HCT116 (cell line): Measurements from ENCODE around the gene FCRL6. TPM values are rescaled to one million over a fixed set of nuclear protein-coding genes. Genes with fewer than 3 reads are reported as not detected.

ENCODE experiments used
- ATAC-seq: fragments of 200-7000 bp; cut with Tn5 transposase; 2 replicates; pipeline ENCODE4 v1.9.1; 2020; ENCODE audit warnings: mild to moderate bottlenecking, moderate library complexity
- BruUV-seq: library from RNA; stranded (reverse); fragments of 400-500 nt; replicated peaks from 2 replicates; lab custom pipeline; 2021; lab: Mats Ljungman, UMichigan
- CTCF ChIA-PET: fragments of 300-600 bp; sonication (Branson Sonifier 250); formaldehyde crosslinking; loops from one replicate; lab custom pipeline; 2021; ENCODE audit warnings: antibody characterized with exemption; lab: Charles Lee
- POLR2A ChIA-PET: fragments of 300-600, 350-600 bp; sonication (Branson Sonifier 250); formaldehyde crosslinking; loops from one replicate; lab custom pipeline; 2021; ENCODE audit warnings: antibody characterized with exemption; lab: Charles Lee
- RAD21 ChIA-PET, 2 experiments: fragments of 300-600 bp; sonication (Branson Sonifier 250); formaldehyde crosslinking; loops; one replicate each; lab custom pipeline; 2023; ENCODE audit warnings: low total read pairs in 2 of 2; ENCODE audit not compliant: uncharacterized antibody in 2 of 2, unreplicated experiment in 2 of 2, low non-redundant PET in 1 of 2; lab: Charles Lee
- DNase-seq: peaks from one replicate; pipeline ENCODE4 v3.0.0-alpha.2; 2010; ENCODE audit warnings: low read depth, low spot score
- H2AFZ ChIP-seq: fragments of 200-600 bp; shearing (Covaris generic), sonication (generic); 2 replicates; pipeline ENCODE4 v1.6.1; 2017; ENCODE audit warnings: low read depth, mixed run types, mixed read lengths, antibody characterized with exemption, low read length; ENCODE audit not compliant: poor library complexity, severe bottlenecking
- H3K27ac ChIP-seq: 2 replicates; pipeline ENCODE4 v1.5.1; 2012; ENCODE audit warnings: low read depth, low read length
- H3K27me3 ChIP-seq: fragments of 200-600 bp; sonication (generic); 2 replicates; pipeline ENCODE4 v1.6.1; 2016; ENCODE audit warnings: mixed run types, low read length, mixed read lengths; ENCODE audit not compliant: insufficient read depth
- H3K36me3 ChIP-seq, 2 experiments: fragments of 200-500 bp in 1 of 2; fragments of 200-600 bp in 1 of 2; sonication (Bioruptor generic) in 1 of 2; sonication (generic) in 1 of 2; 2 replicates each; pipeline versions ENCODE4 v1.5.1 to v1.6.1; 2014 to 2016; ENCODE audit warnings: low read length in 2 of 2, inconsistent platforms in 1 of 2, mixed read lengths in 1 of 2, mixed run types in 1 of 2; ENCODE audit not compliant: insufficient read depth in 2 of 2, control insufficient read depth in 1 of 2
- H3K4me1 ChIP-seq, 2 experiments: fragments of 200-600 bp in 1 of 2; sonication (generic) in 1 of 2; 2 replicates each; pipeline versions ENCODE4 v1.5.1 to v1.6.1; 2012 to 2017; ENCODE audit warnings: low read length in 2 of 2, inconsistent platforms in 1 of 2, mild to moderate bottlenecking in 1 of 2, mixed read lengths in 1 of 2, mixed run types in 1 of 2, moderate library complexity in 1 of 2; ENCODE audit not compliant: insufficient read depth in 2 of 2, control insufficient read depth in 1 of 2
- H3K4me2 ChIP-seq: fragments of 200-600 bp; sonication (generic); 2 replicates; pipeline ENCODE4 v1.6.1; 2017; ENCODE audit warnings: mixed run types, low read length, mixed read lengths
- H3K4me3 ChIP-seq, 2 experiments: fragments of 200-600 bp in 1 of 2; sonication (generic) in 1 of 2; replicated peaks in 1 of 2; 2 replicates each; pipeline ENCODE4 v1.5.1; 2011 to 2016; ENCODE audit warnings: low read length in 2 of 2, control low read depth in 1 of 2, low read depth in 1 of 2, mild to moderate bottlenecking in 1 of 2, mixed read lengths in 1 of 2, mixed run types in 1 of 2
- H3K79me2 ChIP-seq: fragments of 200-600 bp; sonication (generic); 2 replicates; pipeline ENCODE4 v1.6.1; 2017; ENCODE audit warnings: mild to moderate bottlenecking, mixed run types, low read length, moderate library complexity, mixed read lengths; ENCODE audit not compliant: insufficient read depth
- H3K9ac ChIP-seq: fragments of 200-600 bp; sonication (generic); 2 replicates; pipeline ENCODE4 v1.6.1; 2016; ENCODE audit warnings: low read length, mixed read lengths
- H3K9me2 ChIP-seq: fragments of 200-600 bp; sonication (generic), shearing (Covaris generic); 2 replicates; pipeline ENCODE4 v1.6.1; 2017; ENCODE audit warnings: mixed run types, mild to moderate bottlenecking, moderate library complexity; ENCODE audit not compliant: insufficient read depth
- H3K9me3 ChIP-seq, 2 experiments: fragments of 200-500 bp in 1 of 2; fragments of 200-600 bp in 1 of 2; sonication (Bioruptor generic) in 1 of 2; sonication (generic) in 1 of 2; 2 replicates each; pipeline ENCODE4 v1.6.1; 2014 to 2017; ENCODE audit warnings: low read length in 2 of 2, mixed read lengths in 2 of 2, inconsistent platforms in 1 of 2, low read depth in 1 of 2, mild to moderate bottlenecking in 1 of 2, mixed run types in 1 of 2, moderate library complexity in 1 of 2; ENCODE audit not compliant: control insufficient read depth in 1 of 2, insufficient read depth in 1 of 2
- H4K20me1 ChIP-seq: fragments of 200-600 bp; sonication (generic), shearing (Covaris generic); 2 replicates; pipeline ENCODE4 v1.6.1; 2017; ENCODE audit warnings: mixed run types, mild to moderate bottlenecking, moderate library complexity; ENCODE audit not compliant: insufficient read depth
- ATF3 ChIP-seq: IDR thresholded peaks from 2 replicates; pipeline ENCODE4 v1.6.1; 2012
- CBX3 ChIP-seq: IDR thresholded peaks from 2 replicates; pipeline ENCODE4 v1.6.1; 2012; ENCODE audit warnings: low read depth
- CTCF ChIP-seq, 3 experiments: fragments of 200-600 bp in 1 of 3; sonication (generic) in 1 of 3; IDR thresholded peaks in 2 of 3; conservative IDR thresholded peaks in 1 of 3; 2 replicates each; pipeline ENCODE4 v1.5.1; 2012 to 2017; ENCODE audit warnings: low read depth in 2 of 3, low read length in 2 of 3, antibody characterized with exemption in 1 of 3, borderline replicate concordance in 1 of 3, control low read depth in 1 of 3, mild to moderate bottlenecking in 1 of 3, mixed read lengths in 1 of 3, mixed run types in 1 of 3, moderate library complexity in 1 of 3; ENCODE audit not compliant: insufficient read depth in 1 of 3
- ELF1 ChIP-seq: IDR thresholded peaks from 2 replicates; pipeline ENCODE4 v1.6.1; 2012; ENCODE audit warnings: low read depth, borderline replicate concordance
- EZH2 ChIP-seq: fragments of 200-600 bp; sonication (generic); IDR thresholded peaks from 2 replicates; pipeline ENCODE4 v1.6.1; 2017; ENCODE audit warnings: antibody characterized with exemption, mixed run types
- EZH2phosphoT487 ChIP-seq: fragments of 200-600 bp; IDR thresholded peaks from 2 replicates; pipeline ENCODE4 v1.6.1; 2018; ENCODE audit warnings: antibody characterized with exemption, borderline replicate concordance
- MAX ChIP-seq: IDR thresholded peaks from 2 replicates; pipeline ENCODE4 v1.6.1; 2012
- POLR2A ChIP-seq: IDR thresholded peaks from 2 replicates; pipeline ENCODE4 v1.7.0; 2011; ENCODE audit warnings: borderline replicate concordance; ENCODE audit not compliant: insufficient read depth, insufficient read length; ENCODE audit errors: extremely low read depth
- RAD21 ChIP-seq: IDR thresholded peaks from 2 replicates; pipeline ENCODE4 v1.6.1; 2012; ENCODE audit warnings: low read depth, mild to moderate bottlenecking
- REST ChIP-seq: IDR thresholded peaks from 2 replicates; pipeline ENCODE4 v1.6.1; 2012; ENCODE audit warnings: low read depth
- SRF ChIP-seq: IDR thresholded peaks from 2 replicates; pipeline ENCODE4 v1.6.1; 2012; ENCODE audit warnings: low read depth
- ZFX ChIP-seq: fragments of 450-650 bp; IDR thresholded peaks from 2 replicates; pipeline ENCODE4 v1.6.1; 2017
- intact Hi-C: fragments of 100-400 bp; cut with micrococcal nuclease; formaldehyde crosslinking; loops from 2 replicates; pipeline ENCODE4 v1.10.0; 2022
- total RNA-seq: library from RNA; stranded (reverse); gene quantifications from one replicate; pipeline ENCODE4 v1.2.1, GENCODE V29; 2021; ENCODE audit not compliant: unreplicated experiment

The FCRL6 gene
- total RNA-seq, 1 experiment from 2014 or later, result not detected

- H3K9me3 ChIP-seq, result no peaks in the 10 kb centered on the region
- H3K27ac ChIP-seq, result no peak overlapping the region
- BruUV-seq, result no TSS peak
- ChIA-PET RAD21 (no interaction called here), POLR2A (no interaction called here), CTCF (interaction anchor here (4.4 kb wide), 1 partner anchor 28 kb away, joined by 20 read pairs; no protein-coding TSS in a partner anchor)
- no peaks in the 10 kb centered on the region for H3K9me2 ChIP-seq
- no peaks in the 10 kb centered on the region for H3K79me2 ChIP-seq
- no peak overlapping the region for H3K4me2 ChIP-seq
- no peaks in the 10 kb centered on the region for H3K36me3 ChIP-seq
- H4K20me1 ChIP-seq, result no peaks in the 10 kb centered on the region
- ATAC-seq (no peak), DNase-seq (no peak)
- H3K4me1 ChIP-seq, result peaks cover 0 to 7% of the 10 kb centered on the region in 2 experiments; a peak in 1 of 4 replicates
- H3K4me3 ChIP-seq, result no peak overlapping the region
- intact Hi-C loops, result no loop called here
- H3K9ac ChIP-seq, result no peak overlapping the region
- TF ChIP-seq EZH2phosphoT487 (no peak), EZH2 (no peak), SRF (no peak), ZFX (no peak), ATF3 (no peak), MAX (no peak), REST (no peak), CTCF (IDR thresholded peaks at IDR 0.05 in 2 of 3, conservative IDR thresholded peaks at IDR 0.05 in 1 of 3; ENCODE audit: borderline replicate concordance in 1 of 3, insufficient read depth in 1 of 3, low read depth in 2 of 3, low read length in 2 of 3) (no peak), POLR2A (no peak), ELF1 (no peak), CBX3 (no peak), RAD21 (no peak)
- H2AFZ ChIP-seq, result no peak overlapping the region
- peaks cover 20% of the 10 kb centered on the region; the same call in 1 of the 2 replicates for H3K27me3 ChIP-seq
Measured at GRCh38 chr1:159827102-159827490, 24.9 kb downstream of the FCRL6 start.
